HG03342 (cell line): ENCODE results near the gene TALDO1.

Source experiments
- ATAC-seq: cut with Tn5 transposase; IDR thresholded peaks from one replicate; pipeline ENCODE4 v1.9.1; 2021; ENCODE audit warnings: mild to moderate bottlenecking, moderate library complexity; ENCODE audit not compliant: unreplicated experiment

TALDO1 gene

DNA sequence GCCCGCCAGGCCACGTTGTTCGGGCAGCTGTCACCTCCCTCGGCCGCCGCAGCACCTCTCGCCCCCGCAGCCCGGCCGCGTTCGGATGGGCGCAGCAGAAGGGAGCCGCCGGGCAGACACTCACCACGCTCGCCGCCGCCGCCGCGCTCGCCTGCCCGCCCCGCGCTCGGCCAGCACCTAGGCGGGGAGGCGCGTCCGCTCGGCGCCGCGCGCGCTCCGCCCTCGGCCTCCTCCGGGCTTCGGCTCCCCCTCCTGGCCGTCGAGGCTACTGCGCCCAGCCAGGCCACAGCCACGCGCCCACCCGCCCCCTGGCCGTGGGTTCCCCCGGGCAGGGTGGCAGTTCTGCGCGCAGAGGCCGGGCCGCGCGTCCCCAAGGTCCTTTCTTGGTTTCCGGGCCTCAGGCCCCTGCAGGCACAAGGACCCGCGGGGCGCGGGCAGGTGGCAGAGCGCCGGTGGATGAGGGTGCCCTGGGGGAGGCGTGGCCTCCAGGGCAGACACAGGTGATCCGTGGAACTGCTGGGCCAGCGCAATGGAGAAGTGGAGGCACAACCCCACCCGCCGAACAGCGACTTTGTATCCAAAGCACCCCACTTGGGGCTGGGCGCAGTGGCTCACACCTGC lies 50.9 kb downstream of the TALDO1 start, which contains the start of gene SLC25A22:
Gene SLC25A22 (minus strand): TSS at position 189 of the 621 bp plus-strand sequence. CDS start 3,275 bp downstream, outside the sequence.
- peak; percentile 58 for ATAC-seq

DNA sequence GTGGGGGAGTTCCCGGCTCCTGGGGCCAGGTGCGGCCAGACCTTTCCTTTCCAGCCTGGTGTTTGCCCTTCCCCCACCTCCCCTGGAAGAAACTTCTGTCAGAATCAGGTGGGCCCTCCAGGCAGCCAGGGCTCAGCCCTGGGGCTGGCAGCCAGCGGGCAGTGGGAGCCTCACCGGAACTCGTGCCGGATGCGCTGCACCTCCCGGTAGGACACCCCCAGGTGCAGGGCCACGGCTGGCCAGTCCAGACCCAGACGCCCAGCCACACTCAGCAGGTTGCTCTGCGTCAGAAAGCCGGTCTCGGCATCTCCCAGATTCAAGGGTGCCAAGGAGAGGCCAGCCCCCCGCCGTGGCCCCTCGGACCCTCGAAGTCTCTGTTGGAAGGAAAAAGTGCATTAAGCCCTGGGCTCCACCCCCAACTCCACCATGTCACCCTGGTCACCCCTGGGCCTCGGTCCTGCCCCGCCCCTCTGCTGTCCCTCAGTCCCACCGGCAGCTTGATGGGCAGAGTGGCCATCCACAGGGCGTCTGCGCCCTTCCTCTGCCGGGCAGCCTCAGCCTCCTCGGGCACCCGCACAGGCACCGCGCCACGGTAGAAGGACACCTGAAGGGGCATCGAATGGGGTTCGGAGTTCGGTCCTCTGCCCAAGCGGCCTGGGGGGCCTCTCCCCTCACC lies 52.5 kb downstream of the TALDO1 start:
- ATAC-seq, result no peak

DNA sequence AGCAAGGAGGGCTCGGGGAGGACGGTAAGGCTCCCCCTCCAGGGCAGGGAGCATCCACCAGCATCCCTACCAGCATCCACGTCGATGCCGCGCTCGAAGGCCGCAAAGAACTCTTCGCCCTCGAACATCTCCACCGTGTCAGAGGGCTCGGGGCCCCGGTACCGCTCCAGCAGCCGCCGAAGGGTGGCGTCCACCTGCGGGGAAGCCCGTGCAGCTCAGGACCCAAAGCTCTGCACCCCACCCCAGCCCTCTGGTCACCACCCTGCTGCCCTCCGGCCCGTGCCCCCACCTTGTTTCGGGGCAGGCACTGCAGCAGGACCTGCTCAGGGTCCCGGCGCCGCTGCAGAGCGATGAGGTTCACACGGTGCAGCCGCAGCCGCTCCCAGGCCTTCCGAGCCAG lies 53.2 kb downstream of the TALDO1 start:
- no peak for ATAC-seq

DNA sequence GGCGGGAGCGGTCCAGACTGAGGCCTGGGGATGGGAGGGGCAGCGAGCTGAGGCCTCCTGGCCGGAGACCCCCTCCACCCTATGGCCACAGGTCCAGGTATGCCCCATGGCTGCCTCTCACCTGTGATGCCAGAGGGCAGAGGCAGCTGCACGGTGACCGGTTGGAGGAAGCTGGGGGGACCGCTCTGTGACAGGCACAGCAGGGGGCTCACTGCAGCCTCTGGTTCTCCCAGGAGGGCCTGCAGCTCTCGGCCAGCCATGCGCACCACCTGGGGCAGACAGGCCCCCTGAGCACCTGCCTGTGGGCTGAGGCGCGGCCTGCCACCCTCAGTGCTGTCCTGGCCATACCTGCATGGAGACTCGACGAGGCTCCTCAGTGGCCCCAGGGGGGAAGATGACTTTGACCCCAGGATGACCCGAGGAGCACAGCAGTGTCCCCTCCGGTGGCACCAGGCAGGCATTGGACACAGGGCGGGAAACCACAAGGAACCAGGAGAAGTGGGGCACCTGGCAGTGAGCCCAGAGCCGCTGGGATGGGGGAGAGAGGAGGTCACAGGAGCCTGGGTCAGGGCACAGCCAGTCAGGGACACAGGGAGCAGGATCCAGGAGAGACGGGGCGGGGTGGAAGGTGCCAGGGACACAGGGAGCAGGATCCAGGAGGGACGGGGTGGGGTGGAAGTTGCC lies 54.0 kb downstream of the TALDO1 start:
- no peak for ATAC-seq

DNA sequence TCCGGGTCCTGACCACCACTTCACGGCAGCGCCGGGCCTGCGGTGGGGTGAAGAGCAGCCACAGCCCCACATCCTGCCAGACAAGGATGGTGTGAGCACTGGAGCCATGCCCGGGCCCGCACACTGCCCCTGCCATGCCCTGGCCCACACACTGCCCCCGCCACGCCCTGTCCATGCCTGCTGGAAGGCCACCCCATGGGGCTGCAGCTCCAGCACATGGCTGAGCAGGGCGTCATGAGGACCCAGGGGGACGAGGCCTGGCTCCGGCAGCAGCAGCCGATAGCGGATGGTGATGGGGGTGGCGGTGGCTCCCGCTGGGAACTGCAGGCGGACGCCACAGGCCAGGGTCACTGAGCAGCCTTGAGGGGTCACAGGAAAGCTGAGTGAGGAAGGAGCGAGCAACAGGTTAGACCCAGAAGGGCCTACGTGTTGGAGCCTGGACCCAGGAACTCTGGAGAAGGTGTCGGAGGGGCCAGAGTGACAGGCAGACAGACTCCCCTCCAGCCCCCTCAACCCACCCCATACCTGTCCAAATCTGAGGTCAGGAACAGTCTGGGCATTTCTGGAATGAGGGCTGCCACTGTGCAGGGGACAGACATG lies 54.9 kb downstream of the TALDO1 start:
- no peak for ATAC-seq

DNA sequence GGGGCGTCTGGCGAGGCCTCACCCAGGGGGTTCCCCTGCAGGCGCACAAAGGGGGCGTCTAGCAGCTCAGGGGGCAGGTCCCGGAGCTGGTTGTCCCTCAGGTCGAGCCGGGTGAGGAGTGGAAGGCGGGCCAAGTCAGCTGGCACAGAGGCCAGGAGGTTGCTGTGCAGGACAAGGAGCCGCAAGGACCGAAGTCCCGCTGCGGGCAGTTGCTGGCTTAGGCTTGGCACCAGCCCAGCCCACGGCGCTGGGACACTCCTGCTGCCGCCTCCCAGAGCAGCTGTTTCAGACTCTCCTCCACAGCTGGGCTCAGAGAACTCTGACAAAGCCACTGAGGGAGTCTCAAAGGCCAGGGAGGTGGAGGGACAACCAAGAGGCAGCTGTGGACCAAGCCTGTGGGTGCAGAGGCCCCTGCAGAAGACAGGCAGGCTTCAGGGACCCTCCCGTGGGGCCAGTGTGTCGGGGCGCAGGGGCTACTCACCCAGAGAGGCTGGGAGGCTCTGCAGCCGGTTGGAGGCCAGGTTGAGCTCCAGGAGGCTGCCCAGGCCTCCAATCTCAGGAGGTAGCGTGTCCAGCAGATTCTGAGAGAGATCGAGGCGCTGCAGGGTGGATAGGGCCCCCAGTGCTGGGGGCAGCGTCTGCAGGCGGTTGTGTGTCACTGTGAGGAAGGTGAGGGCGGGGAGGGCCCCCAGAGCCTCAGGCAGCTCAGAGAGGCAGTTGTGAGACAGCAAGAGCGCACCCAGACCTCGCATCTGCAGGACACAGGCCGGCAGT lies 55.6 kb downstream of the TALDO1 start:
- ATAC-seq, result no peak

DNA sequence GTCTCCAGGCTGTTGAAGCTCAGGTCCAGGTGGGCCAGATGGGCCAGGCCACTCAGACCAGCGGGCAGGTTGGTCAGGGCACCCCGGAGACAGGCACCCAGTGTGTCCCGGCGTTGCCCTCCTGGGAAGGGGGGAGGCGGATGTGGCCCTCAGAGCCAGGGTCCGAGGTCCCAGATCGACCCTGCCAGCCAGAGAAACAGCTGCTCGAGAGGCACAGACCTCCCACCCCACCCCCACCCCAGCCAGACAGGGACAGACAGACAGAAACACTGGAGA lies 56.1 kb downstream of the TALDO1 start:
- no peak for ATAC-seq

DNA sequence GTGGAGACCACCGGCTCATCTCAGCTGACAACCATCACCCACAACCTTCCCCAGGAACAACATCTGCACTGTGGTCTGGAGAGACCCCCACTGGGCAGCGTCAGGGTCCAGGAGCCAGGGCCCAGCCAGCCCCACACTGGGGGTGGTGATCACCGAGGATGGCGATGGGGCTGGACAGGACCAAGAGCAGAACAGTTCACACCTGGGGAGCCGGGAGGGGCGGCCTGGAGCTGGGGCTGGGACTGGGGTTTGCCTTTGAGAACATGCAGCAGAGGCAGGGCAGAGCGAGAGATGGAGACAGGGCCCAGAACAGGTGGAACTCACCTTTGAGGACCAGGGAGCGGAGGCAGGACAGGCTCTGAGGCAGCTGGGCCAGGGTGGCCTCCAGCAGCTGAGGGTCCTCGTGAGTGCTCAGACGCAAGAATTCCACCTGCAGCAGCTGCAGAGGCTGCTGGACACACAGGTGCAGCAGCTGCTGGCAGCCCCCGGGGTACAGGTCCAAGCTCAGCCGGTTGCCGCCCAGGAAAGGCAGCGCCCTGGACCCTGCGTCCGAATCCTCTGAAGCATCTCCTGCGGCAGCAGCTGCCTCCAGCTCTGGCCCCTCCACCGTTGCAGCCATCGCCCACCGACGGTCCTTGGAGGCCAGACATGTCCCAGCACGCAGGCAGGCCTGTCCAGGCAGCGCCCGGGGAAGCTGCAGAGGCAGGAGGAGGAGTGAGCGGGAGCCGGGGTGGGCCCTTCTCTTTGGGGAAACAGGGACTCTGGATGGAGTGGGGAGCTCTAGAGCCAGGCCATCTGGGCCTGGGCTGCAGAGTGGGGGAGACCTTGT lies 56.7 kb downstream of the TALDO1 start:
- ATAC-seq, result no peak

DNA sequence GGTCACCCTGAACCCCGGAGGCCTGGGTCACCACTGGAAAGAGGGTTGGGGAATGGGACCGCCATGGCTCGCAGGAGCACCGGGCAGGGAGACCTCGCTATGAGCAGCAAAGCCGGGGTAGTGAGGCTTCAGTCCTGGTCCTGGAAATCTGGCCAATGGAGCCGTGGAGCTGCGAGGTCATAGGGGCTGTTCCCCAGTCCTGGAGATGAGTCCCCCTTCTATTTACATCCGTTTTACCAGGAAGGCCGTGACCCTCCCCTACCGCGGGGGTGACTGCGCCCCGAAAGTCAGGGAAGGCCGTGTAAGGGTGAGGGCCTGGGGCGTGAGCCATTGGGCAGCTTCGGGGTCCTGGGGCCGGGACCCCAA lies 57.3 kb downstream of the TALDO1 start:
- no peak for ATAC-seq

DNA sequence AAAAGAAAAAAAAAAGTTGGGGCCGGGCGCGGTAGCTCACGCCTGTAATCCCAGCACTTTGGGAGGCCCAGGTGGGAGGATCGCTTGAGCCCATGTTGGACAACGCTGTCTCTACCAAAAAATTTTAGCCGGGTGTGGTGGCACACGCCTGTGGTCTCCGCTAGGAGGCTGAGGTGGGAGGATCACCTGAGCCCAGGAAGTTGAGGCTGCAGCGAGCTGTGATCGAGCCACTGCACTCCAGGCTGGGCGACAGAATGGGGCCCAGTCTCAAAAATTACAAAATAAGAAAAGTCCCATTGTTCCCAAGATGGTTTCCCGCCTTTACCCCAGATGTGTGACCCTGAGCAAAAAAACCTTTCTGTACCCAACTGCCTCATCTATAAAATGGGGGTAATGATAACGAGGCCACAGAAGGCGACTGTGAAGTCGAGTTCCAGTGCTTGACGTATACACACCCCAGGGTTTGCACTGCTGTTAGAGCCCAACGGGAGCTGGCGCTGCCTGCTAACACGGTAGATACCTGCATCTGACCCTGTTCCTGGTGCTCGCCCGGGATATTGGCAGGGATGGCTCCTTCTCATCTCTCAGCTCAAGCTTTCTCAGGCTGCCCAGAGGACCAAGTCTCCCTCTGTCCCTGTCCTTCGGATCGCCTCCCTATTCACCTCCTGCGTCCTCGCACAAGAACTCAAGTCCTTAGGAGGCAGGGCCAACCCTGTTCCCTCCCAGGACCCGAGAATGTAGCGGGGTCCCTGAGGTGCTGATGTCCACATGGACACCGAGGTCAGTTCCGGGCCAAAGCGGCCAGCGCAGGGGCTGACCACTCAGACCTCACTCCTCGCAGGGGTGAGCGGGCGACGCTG lies 61.4 kb downstream of the TALDO1 start:
- no peak for ATAC-seq

DNA sequence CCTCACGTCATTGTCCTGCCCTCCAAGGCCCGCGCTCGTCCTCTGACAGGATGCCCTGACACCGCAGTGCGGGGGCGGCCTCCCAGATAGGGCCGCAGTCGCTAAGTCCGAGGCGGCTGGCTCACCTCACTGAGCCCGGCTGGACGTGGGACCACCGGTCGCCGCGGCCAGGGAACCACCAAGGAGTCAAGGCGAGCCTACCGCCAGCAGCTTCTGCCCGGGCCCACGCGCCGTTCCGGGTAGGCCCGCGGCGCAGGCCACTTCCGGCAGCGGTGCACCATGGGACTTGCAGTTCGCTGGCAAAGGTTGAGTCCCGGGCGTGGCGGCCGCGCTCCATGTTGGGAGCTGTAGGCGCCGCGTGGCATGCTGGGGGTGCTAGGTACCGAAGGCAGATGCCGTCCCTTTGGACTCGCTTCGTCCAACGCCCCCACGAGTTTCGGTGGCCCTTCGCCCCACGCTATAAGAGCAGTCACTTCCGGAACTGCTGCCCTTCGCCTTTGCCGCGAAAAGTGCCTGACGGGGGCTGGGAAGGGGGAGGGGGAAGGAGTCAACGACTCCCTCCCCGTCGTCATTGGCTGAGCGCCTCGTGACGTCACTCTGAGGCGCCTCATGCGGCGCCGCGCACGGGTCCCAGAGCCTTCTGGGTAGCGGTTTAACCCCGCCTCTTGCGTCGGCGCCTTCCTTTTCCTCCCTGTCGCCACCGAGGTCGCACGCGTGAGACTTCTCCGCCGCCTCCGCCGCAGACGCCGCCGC lies 62.2 kb downstream of the TALDO1 start, which contains the start of gene RPLP2:
Gene RPLP2 (plus strand): TSS at position 681 of the 753 bp plus-strand sequence. CDS start 268 bp downstream, outside the sequence.
- peak; percentile 70 for ATAC-seq

DNA sequence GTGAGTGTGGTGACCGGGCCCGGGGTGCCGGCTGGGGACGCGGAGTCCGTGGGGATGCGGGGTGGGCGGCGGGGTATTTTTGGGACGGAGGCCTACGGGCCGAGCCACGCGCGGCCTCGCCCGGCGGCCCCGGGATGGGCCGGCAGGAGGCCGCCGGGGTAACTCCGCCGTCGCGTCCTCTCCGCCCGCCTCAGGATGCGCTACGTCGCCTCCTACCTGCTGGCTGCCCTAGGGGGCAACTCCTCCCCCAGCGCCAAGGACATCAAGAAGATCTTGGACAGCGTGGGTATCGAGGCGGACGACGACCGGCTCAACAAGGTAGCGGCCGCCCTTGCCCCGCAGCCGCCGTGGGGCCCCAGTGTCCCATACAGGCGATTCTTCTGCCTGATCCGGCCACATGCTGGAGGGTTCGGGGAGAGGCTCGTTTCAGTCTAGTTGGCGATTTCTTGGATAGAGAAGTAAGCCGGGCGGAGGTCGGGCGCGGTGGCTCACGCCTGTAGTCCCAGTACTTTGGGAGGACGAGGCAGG lies 62.8 kb downstream of the TALDO1 start:
- no peak for ATAC-seq

DNA sequence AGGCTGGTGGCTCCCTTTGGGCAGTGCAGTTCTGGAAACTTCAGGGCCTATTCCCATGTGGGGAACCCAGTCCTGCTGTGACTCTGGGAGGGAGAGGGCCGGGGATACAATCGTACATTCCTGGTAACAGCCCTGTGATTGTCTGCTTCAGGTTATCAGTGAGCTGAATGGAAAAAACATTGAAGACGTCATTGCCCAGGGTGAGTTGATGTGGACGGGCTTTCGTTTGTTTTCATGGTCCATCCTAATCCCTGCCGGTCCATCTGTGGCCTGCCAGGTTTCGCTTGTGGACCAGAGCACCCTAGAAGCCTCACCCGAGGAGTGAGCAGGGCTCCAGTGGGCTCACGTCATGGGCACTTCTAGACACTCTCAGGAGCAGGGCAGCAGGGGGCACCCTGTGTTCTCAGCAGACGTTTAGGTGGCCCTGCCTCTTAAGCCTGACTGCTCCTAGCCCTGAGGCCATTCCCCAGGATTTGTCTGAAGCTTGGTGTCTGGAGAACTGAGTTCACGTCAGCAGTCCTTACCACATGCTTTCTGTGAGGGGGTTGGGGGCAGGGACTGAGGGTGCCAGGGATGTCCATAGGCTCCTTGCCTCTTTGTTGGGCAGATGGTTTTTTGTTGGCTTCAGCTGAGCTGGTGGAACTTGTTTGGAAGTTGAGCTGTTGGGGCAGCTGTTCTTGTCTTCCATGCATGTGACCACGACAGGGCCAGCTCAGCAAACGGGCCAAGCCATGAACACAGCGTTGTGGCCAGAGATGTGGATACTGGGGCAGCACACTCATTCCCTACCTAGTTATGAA lies 64.4 kb downstream of the TALDO1 start:
- no peak for ATAC-seq

DNA sequence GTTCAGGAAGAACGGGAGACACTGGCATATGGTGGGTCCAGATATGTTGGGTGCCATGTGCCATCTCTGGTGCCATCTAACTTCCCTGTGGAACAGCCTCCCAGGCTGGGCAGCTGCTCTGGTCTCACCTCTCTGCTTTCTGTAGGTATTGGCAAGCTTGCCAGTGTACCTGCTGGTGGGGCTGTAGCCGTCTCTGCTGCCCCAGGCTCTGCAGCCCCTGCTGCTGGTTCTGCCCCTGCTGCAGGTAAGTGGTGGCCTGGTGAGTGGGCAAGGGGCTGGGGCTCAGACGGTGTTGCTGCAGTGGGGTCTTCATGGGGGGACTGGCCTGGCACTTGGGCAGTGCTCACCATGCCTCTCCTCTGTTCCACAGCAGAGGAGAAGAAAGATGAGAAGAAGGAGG lies 65.1 kb downstream of the TALDO1 start:
- ATAC-seq, result no peak

DNA sequence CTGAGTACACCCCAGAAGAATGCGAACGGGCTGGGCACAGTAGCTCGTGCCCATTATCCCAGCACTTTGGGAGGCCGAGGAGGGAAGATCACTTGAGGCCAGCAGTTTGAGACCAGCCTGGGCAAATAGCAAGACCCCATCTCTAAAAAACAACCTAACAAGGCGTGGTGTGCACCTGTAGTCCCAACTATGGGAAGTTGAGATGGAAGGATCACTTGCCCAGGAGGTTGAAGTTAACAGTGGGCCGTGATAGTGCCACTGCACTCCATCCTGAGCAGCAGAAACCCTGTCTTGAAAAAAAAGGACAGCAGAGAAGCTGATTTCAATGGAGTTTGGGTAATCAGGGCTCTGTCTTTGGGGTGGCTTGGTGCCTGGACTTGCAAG lies 65.8 kb downstream of the TALDO1 start:
- no peak for ATAC-seq

DNA sequence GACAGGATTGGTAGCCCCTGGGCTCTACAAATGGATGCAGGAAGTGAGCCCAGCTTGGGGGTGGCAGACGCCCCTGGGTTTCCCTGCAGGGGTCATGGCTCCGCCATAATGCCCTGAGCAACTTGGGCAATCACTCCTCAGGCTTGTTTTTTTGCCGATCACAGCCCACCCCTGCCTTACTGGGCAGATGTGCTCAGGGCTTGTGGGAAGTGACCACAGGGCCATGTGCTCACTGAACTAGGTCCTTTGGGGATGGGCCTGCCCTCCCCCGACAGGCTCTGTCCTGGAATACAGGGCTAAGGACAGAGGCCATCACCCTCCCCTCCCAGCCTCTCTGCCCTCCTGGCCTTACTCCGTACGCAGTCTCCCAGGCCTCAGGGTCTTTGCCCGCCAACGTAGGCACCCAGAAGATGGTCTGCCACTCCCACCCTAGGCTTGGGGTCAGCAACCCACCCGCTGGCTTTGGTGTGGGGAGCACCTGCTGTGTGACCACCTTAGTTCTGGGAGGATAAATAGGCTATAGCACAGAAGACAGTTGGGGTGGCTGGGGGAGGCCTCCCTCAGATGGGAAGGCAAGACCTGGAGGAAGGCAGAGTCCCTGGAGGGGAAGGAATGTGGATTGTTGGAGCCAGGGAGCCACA lies 66.3 kb downstream of the TALDO1 start:
- no peak for ATAC-seq
